Measurements from ENCODE around the gene CYGB. TPM values are rescaled to one million over a fixed set of nuclear protein-coding genes. Genes with fewer than 3 reads are reported as not detected.

CYGB gene
- total and polyA plus RNA-seq, 2 of the 13 experiments (the other 11 are each of a cell fraction or from before 2014, with no cell fraction given) = 18.9 to 27.1 TPM

- TF ChIP-seq BCL3 (CRISPR knock-in tag; IDR thresholded peaks at IDR 0.05) (0 out of 2 replicates have a peak, but pooled peaks have one; percentile 19), PBX3 (CRISPR knock-in tag; IDR thresholded peaks at IDR 0.05; ENCODE audit: borderline replicate concordance) (no peak), CENPT (CRISPR knock-in tag; IDR thresholded peaks at IDR 0.05; ENCODE audit: low read depth) (no peak), SMYD3 (CRISPR knock-in tag; IDR thresholded peaks at IDR 0.05) (no peak), ZNF431 (CRISPR knock-in tag; IDR thresholded peaks at IDR 0.05; ENCODE audit: borderline replicate concordance, low read depth) (no peak), GABPB1 (CRISPR knock-in tag; IDR thresholded peaks at IDR 0.05) (peak; percentile 30; the same call in 1 of the 2 replicates), ETV5 (CRISPR knock-in tag; IDR thresholded peaks at IDR 0.05; ENCODE audit: borderline replicate concordance) (no peak), ETV6 (CRISPR knock-in tag; conservative IDR thresholded peaks at IDR 0.05) (0 out of 2 replicates have a peak, but pooled peaks have one; percentile 60), MYPOP (CRISPR knock-in tag; IDR thresholded peaks at IDR 0.05) (no peak), SIN3B (IDR thresholded peaks at IDR 0.05; ENCODE audit: low read length) (0 out of 2 replicates have a peak, but pooled peaks have one; percentile 34), MTERF4 (CRISPR knock-in tag; IDR thresholded peaks at IDR 0.05) (no peak), ZNF557 (CRISPR knock-in tag; IDR thresholded peaks at IDR 0.05) (no peak), DMTF1 (CRISPR knock-in tag; IDR thresholded peaks at IDR 0.05) (no peak), TBX2 (CRISPR knock-in tag; IDR thresholded peaks at IDR 0.05; ENCODE audit: borderline replicate concordance) (peak; percentile 70), ZNF512 (CRISPR knock-in tag; IDR thresholded peaks at IDR 0.05) (no peak), RXRB (CRISPR knock-in tag; IDR thresholded peaks at IDR 0.05; ENCODE audit: borderline replicate concordance) (0 out of 2 replicates have a peak, but pooled peaks have one; percentile 18), ZBTB14 (CRISPR knock-in tag; IDR thresholded peaks at IDR 0.05) (no peak), KAT8 (CRISPR knock-in tag; IDR thresholded peaks at IDR 0.05) (no peak), GTF2F1 (IDR thresholded peaks at IDR 0.05; ENCODE audit: low read length) (no peak), MBD4 (IDR thresholded peaks at IDR 0.05; ENCODE audit: borderline replicate concordance, low read length) (no peak), CBX1 (IDR thresholded peaks at IDR 0.05; ENCODE audit: low read depth) (no peak)
Measured at GRCh38 chr17:76547183-76547641, 9.7 kb upstream of the CYGB start (continued).
